Measurements from ENCODE around the gene PHETA2.
"Not testable (repeated sequence)": the region's sequence is repeated elsewhere in the genome, so short reads cannot be mapped to it uniquely, and the experiment has no call there.

Gene PHETA2

GRCh38 chr22:42070517-42071422 lies 3.3 kb upstream of the PHETA2 start, which contains the start of gene NAGA:
Gene NAGA, minus strand, starts transcription at chr22:42070812. Its CDS starts 515 bp downstream, at chr22:42070297.
- DNase-seq, result peak; percentile 92

GRCh38 chr22:42071508-42071907 lies 2.5 kb upstream of the PHETA2 start:
- DNase-seq, result peak; percentile 48

- peak; percentile 52 for DNase-seq
Measured at GRCh38 chr22:42072606-42073330, 1.3 kb upstream of the PHETA2 start.

- peak; percentile 54 for DNase-seq
Measured at GRCh38 chr22:42073621-42074041, 417 bp upstream of the PHETA2 start.

GRCh38 chr22:42074846-42075676 lies 1.0 kb downstream of the PHETA2 start:
- no peak for DNase-seq

- DNase-seq, result peak; percentile 50
Measured at GRCh38 chr22:42076764-42077485, 2.9 kb downstream of the PHETA2 start.

- DNase-seq, result peak; percentile 50
Measured at GRCh38 chr22:42077486-42078125, 3.6 kb downstream of the PHETA2 start.

GRCh38 chr22:42078469-42079318 lies 4.6 kb downstream of the PHETA2 start:
- DNase-seq, result peak; percentile 51

GRCh38 chr22:42079319-42080251 lies 5.5 kb downstream of the PHETA2 start, which contains the start of gene SMDT1:
Gene SMDT1, plus strand, starts transcription at chr22:42079700. Its CDS starts 69 bp downstream, at chr22:42079769.
- peak; percentile 98 for DNase-seq

- peak; percentile 50 for DNase-seq
Measured at GRCh38 chr22:42080287-42080686, 6.2 kb downstream of the PHETA2 start.

- no peak for DNase-seq
Measured at GRCh38 chr22:42083119-42083518, 9.1 kb downstream of the PHETA2 start.

GRCh38 chr22:42084874-42085273 lies 10.8 kb downstream of the PHETA2 start:
- DNase-seq, result no peak

GRCh38 chr22:42086051-42086450 lies 12.0 kb downstream of the PHETA2 start:
- no peak for DNase-seq

GRCh38 chr22:42090596-42091454 lies 16.8 kb downstream of the PHETA2 start, which contains the start of gene NDUFA6:
Gene NDUFA6, minus strand, starts transcription at chr22:42090772. Its CDS starts 28 bp downstream, at chr22:42090744.
- DNase-seq, result peak; percentile 96

GRCh38 chr22:42091455-42091782 lies 17.4 kb downstream of the PHETA2 start:
- no peak for DNase-seq

GRCh38 chr22:42101199-42101598 lies 27.2 kb downstream of the PHETA2 start:
- DNase-seq, result no peak

GRCh38 chr22:42104332-42104860 lies 30.3 kb downstream of the PHETA2 start:
- DNase-seq, result not testable (repeated sequence)

- DNase-seq, result no peak
Measured at GRCh38 chr22:42108848-42109247, 34.8 kb downstream of the PHETA2 start.
